Neural cell (in vitro differentiated cells): ENCODE results near the gene PPARG. TPM values are rescaled to one million over a fixed set of nuclear protein-coding genes. Genes with fewer than 3 reads are reported as not detected.

ENCODE experiments used
- H2AFZ ChIP-seq: fragments of 200-600, 300-800 bp; sonication (generic), shearing (Covaris generic); 2 replicates; pipeline ENCODE4 v1.6.0; 2014; ENCODE audit warnings: low read depth, mild to moderate bottlenecking, antibody characterized with exemption, low read length, moderate library complexity
- H3F3A ChIP-seq: fragments of 200-600 bp; shearing (Covaris generic); 2 replicates; pipeline ENCODE4 v1.6.1; 2016; ENCODE audit warnings: mild to moderate bottlenecking, moderate library complexity, mixed read lengths, antibody characterized with exemption, low read length; ENCODE audit not compliant: insufficient read depth, poor library complexity, severe bottlenecking
- H3K27ac ChIP-seq: fragments of 200-600, 300-800 bp; sonication (generic), shearing (Covaris generic); 2 replicates; pipeline ENCODE4 v1.5.1; 2014; ENCODE audit warnings: mild to moderate bottlenecking, low read length, moderate library complexity
- H3K27me3 ChIP-seq: fragments of 300-800, 200-600 bp; sonication (generic), shearing (Covaris generic); 2 replicates; pipeline ENCODE4 v1.6.0; 2014; ENCODE audit warnings: mild to moderate bottlenecking, low read depth, low read length, moderate library complexity; ENCODE audit not compliant: insufficient read depth
- H3K36me3 ChIP-seq: fragments of 300-800, 200-600 bp; sonication (generic), shearing (Covaris generic); 2 replicates; pipeline ENCODE4 v1.5.1; 2014; ENCODE audit warnings: mild to moderate bottlenecking, antibody characterized with exemption, low read length, moderate library complexity; ENCODE audit not compliant: insufficient read depth
- H3K4me2 ChIP-seq: fragments of 300-800, 200-600 bp; sonication (generic), shearing (Covaris generic); 2 replicates; pipeline ENCODE4 v1.6.0; 2014; ENCODE audit warnings: mild to moderate bottlenecking, low read length
- H3K4me3 ChIP-seq: fragments of 300-800, 200-600 bp; sonication (generic), shearing (Covaris generic); 2 replicates; pipeline ENCODE4 v1.5.1; 2014; ENCODE audit warnings: mild to moderate bottlenecking, low read length, moderate library complexity
- H3K79me2 ChIP-seq: fragments of 200-600 bp; shearing (Covaris generic); replicated peaks from 2 replicates; pipeline ENCODE4 v1.6.0; 2014; ENCODE audit warnings: mild to moderate bottlenecking, low read length, moderate library complexity; ENCODE audit not compliant: insufficient read depth
- H3K9ac ChIP-seq: fragments of 300-800, 200-600 bp; sonication (generic), shearing (Covaris generic); 2 replicates; pipeline ENCODE4 v1.6.1; 2016; ENCODE audit warnings: mild to moderate bottlenecking, low read length, mixed read lengths
- H3K9me2 ChIP-seq: fragments of 200-600 bp; shearing (Covaris generic); 2 replicates; pipeline ENCODE4 v1.6.1; 2016; ENCODE audit warnings: mild to moderate bottlenecking, low read length, mixed read lengths; ENCODE audit not compliant: insufficient read depth
- H3K9me3 ChIP-seq: fragments of 200-600, 300-800 bp; sonication (generic), shearing (Covaris generic); 2 replicates; pipeline ENCODE4 v1.6.1; 2016; ENCODE audit warnings: mild to moderate bottlenecking, mixed run types, low read length, moderate library complexity, mixed read lengths
- H4K20me1 ChIP-seq: fragments of 200-600 bp; shearing (Covaris generic); 2 replicates; pipeline ENCODE4 v1.6.1; 2016; ENCODE audit warnings: mild to moderate bottlenecking, mixed run types; ENCODE audit not compliant: insufficient read depth
- EP300 ChIP-seq: fragments of 450-650 bp; conservative IDR thresholded peaks from 2 replicates; pipeline ENCODE4 v1.6.1; 2014; ENCODE audit warnings: antibody characterized with exemption, mild to moderate bottlenecking, moderate library complexity; ENCODE audit not compliant: poor library complexity, severe bottlenecking
- EZH2 ChIP-seq: fragments of 200-600, 300-800 bp; shearing (Covaris generic), sonication (generic); IDR thresholded peaks from 2 replicates; pipeline ENCODE4 v1.6.1; 2014; ENCODE audit warnings: antibody characterized with exemption, low read length, borderline replicate concordance, mild to moderate bottlenecking; ENCODE audit not compliant: insufficient read depth, poor library complexity, severe bottlenecking
- MXI1 ChIP-seq: fragments of 450-650 bp; conservative IDR thresholded peaks from 2 replicates; pipeline ENCODE4 v1.6.1; 2014; ENCODE audit warnings: antibody characterized with exemption, mild to moderate bottlenecking; ENCODE audit not compliant: poor library complexity, severe bottlenecking
- POLR2AphosphoS5 ChIP-seq: IDR thresholded peaks from 2 replicates; pipeline ENCODE4 v1.6.1; 2012
- RAD21 ChIP-seq: fragments of 450-650 bp; conservative IDR thresholded peaks from 2 replicates; pipeline ENCODE4 v1.6.1; 2014; ENCODE audit warnings: antibody characterized with exemption, mild to moderate bottlenecking, moderate library complexity
- SMC3 ChIP-seq: fragments of 450-650 bp; conservative IDR thresholded peaks from 2 replicates; pipeline ENCODE4 v1.6.1; 2014; ENCODE audit warnings: antibody characterized with exemption, mild to moderate bottlenecking, moderate library complexity; ENCODE audit not compliant: poor library complexity
- TAF1 ChIP-seq: IDR thresholded peaks from 2 replicates; pipeline ENCODE4 v1.6.1; 2012; ENCODE audit warnings: low read depth
- polyA plus RNA-seq: library from polyadenylated mRNA; depleted of rRNA; stranded (reverse); fragments of >200 nt; gene quantifications from 2 replicates; pipeline ENCODE4 v1.2.3, GENCODE V29; 2014
- TF ChIP-seq, protein P1 (sequence below): IDR thresholded peaks from 2 replicates; pipeline ENCODE4 v1.6.1; 2012; ENCODE audit warnings: borderline replicate concordance
- TF ChIP-seq, protein P2 (sequence below): fragments of 450-650 bp; IDR thresholded peaks from 2 replicates; pipeline ENCODE4 v1.5.1; 2014; ENCODE audit warnings: antibody characterized with exemption, mild to moderate bottlenecking, moderate library complexity; ENCODE audit not compliant: poor library complexity, severe bottlenecking

The PPARG gene
- polyA plus RNA-seq, 1 donor from 2014 or later, result 0.35 TPM

DNA sequence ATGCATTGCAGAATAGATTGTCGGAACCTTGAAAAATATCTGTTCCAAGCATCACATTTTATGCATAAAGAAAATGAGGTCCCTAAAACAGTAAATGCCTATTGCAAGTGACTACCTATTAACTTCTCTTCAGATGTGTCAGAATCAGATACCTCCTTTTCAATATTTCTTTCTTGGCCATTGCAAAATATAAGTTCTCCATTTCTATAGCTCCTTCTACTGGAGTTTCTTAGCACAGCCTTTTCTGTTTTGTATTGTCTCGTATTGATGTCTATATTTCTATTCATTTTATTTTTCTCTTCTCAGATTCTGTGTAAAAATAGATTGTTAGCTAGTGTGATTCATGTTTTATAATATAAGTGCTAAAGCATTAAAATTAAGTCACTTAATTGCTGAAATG lies 63.4 kb downstream of the PPARG start:
- H2AFZ ChIP-seq, result no peak overlapping the region
- no peak overlapping the region for H3K9ac ChIP-seq
- no peaks in the 10 kb centered on the region for H3K79me2 ChIP-seq
- TF ChIP-seq RAD21 (no peak), EP300 (no peak), SMC3 (no peak), EZH2 (no peak), MXI1 (no peak), POLR2AphosphoS5 (no peak), TAF1 (no peak)
- TF ChIP-seq, protein P1, sequence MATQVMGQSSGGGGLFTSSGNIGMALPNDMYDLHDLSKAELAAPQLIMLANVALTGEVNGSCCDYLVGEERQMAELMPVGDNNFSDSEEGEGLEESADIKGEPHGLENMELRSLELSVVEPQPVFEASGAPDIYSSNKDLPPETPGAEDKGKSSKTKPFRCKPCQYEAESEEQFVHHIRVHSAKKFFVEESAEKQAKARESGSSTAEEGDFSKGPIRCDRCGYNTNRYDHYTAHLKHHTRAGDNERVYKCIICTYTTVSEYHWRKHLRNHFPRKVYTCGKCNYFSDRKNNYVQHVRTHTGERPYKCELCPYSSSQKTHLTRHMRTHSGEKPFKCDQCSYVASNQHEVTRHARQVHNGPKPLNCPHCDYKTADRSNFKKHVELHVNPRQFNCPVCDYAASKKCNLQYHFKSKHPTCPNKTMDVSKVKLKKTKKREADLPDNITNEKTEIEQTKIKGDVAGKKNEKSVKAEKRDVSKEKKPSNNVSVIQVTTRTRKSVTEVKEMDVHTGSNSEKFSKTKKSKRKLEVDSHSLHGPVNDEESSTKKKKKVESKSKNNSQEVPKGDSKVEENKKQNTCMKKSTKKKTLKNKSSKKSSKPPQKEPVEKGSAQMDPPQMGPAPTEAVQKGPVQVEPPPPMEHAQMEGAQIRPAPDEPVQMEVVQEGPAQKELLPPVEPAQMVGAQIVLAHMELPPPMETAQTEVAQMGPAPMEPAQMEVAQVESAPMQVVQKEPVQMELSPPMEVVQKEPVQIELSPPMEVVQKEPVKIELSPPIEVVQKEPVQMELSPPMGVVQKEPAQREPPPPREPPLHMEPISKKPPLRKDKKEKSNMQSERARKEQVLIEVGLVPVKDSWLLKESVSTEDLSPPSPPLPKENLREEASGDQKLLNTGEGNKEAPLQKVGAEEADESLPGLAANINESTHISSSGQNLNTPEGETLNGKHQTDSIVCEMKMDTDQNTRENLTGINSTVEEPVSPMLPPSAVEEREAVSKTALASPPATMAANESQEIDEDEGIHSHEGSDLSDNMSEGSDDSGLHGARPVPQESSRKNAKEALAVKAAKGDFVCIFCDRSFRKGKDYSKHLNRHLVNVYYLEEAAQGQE, result no peak
- TF ChIP-seq, protein P2, sequence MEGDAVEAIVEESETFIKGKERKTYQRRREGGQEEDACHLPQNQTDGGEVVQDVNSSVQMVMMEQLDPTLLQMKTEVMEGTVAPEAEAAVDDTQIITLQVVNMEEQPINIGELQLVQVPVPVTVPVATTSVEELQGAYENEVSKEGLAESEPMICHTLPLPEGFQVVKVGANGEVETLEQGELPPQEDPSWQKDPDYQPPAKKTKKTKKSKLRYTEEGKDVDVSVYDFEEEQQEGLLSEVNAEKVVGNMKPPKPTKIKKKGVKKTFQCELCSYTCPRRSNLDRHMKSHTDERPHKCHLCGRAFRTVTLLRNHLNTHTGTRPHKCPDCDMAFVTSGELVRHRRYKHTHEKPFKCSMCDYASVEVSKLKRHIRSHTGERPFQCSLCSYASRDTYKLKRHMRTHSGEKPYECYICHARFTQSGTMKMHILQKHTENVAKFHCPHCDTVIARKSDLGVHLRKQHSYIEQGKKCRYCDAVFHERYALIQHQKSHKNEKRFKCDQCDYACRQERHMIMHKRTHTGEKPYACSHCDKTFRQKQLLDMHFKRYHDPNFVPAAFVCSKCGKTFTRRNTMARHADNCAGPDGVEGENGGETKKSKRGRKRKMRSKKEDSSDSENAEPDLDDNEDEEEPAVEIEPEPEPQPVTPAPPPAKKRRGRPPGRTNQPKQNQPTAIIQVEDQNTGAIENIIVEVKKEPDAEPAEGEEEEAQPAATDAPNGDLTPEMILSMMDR, result no peak
- no peaks in the 10 kb centered on the region for H4K20me1 ChIP-seq
- H3K9me3 ChIP-seq, result no peaks in the 10 kb centered on the region
- no peaks in the 10 kb centered on the region for H3F3A ChIP-seq
- H3K4me2 ChIP-seq, result no peak overlapping the region
- no peaks in the 10 kb centered on the region for H3K9me2 ChIP-seq
- no peak overlapping the region for H3K4me3 ChIP-seq
- no peak overlapping the region for H3K27ac ChIP-seq
- H3K36me3 ChIP-seq, result no peaks in the 10 kb centered on the region
- H3K27me3 ChIP-seq, result no peaks in the 10 kb centered on the region

DNA sequence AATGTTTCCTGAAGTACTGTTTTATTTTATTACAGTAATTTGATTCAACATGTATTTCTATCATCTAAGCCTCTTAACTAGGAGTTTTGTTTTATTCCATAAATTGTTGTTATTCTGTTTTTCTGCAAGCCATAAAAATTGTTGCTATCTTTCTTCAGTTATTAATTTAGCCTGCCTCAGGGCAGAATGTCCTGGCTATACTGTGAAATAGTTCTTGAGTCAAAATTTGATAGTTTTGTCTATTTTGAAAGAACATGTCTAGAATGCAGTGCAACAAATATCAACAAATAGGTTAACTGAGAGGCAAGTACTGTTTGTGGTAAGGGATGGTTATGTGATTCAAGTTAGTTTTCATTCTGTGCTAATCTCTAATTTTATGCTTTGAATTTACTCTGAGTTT lies 63.9 kb downstream of the PPARG start:
- Histone ChIP-seq H3K36me3 (no peaks in the 10 kb centered on the region), H4K20me1 (no peaks in the 10 kb centered on the region), H3F3A (no peaks in the 10 kb centered on the region), H3K4me3 (no peak overlapping the region), H3K79me2 (no peaks in the 10 kb centered on the region), H3K9me3 (no peaks in the 10 kb centered on the region), H3K9me2 (no peaks in the 10 kb centered on the region), H3K9ac (no peak overlapping the region), H3K27ac (no peak overlapping the region), H2AFZ (no peak overlapping the region), H3K27me3 (no peaks in the 10 kb centered on the region), H3K4me2 (no peak overlapping the region)
- TF ChIP-seq, protein P1, result no peak
- TF ChIP-seq, protein P2, result no peak
- no peak for TF ChIP-seq POLR2AphosphoS5
- TF ChIP-seq EZH2, result no peak
- TF ChIP-seq TAF1, result no peak
- TF ChIP-seq SMC3, result no peak
- TF ChIP-seq MXI1, result no peak
- no peak for TF ChIP-seq EP300
- no peak for TF ChIP-seq RAD21
